ENCODE results near the gene OOSP2. TPM values are rescaled to one million over a fixed set of nuclear protein-coding genes. Genes with fewer than 3 reads are reported as not detected.

Gene OOSP2, protein sequence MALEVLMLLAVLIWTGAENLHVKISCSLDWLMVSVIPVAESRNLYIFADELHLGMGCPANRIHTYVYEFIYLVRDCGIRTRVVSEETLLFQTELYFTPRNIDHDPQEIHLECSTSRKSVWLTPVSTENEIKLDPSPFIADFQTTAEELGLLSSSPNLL
- total RNA-seq = not detected

- Histone ChIP-seq H3K27me3 (no peaks in the 10 kb centered on the region), H3K9me3 (no peaks in the 10 kb centered on the region), H3K36me3 (no peaks in the 10 kb centered on the region), H3K4me3 (no peak within 1 kb of the TSS), H3K27ac (no peak within 1 kb of the TSS), H3K4me1 (no peaks in the 10 kb centered on the region)
- intact Hi-C loops (cut with DNase I; ENCODE audit: low total_unique reads) = no loop called here
- no peak for DNase-seq (ENCODE audit: low spot score in 2 of 2)
- no peak for TF ChIP-seq POLR2AphosphoS5 (IDR thresholded peaks at IDR 0.05)
- TF ChIP-seq POLR2A (IDR thresholded peaks at IDR 0.05) = no peak
- no peak for TF ChIP-seq CTCF (IDR thresholded peaks at IDR 0.05)
Observed at GRCh38 chr11:60040109-60040508, at the start of gene OOSP2. OOSP2 (plus strand) TSS chr11:60040409; CDS start chr11:60040460, 51 bp downstream.

DNA sequence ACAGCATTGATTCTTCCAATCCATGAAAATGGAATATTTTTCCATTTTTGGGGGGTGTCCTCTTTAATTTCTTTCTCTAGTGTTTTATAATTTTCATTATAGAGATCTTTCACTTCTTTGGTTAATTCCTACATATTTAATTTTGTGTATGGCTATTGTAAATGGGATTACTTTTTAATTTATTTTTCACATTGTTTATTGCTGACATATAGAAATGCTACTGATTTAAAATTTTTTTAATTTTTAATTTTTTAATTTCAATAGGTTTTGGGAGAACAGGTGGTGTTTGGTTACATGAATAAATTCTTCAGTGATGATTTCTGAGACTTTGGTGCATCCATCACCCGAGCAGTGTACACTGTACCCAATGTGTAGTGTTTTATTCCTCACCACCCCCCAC, 49.8 kb upstream of the OOSP2 start:
- TF ChIP-seq POLR2A (IDR thresholded peaks at IDR 0.05) = no peak
- TF ChIP-seq CTCF (IDR thresholded peaks at IDR 0.05) = no peak
- no peak for TF ChIP-seq POLR2AphosphoS5 (IDR thresholded peaks at IDR 0.05)
- H3K4me3 ChIP-seq = no peak overlapping the region
- no peak for DNase-seq (ENCODE audit: low spot score in 2 of 2)
- H3K36me3 ChIP-seq = no peaks in the 10 kb centered on the region
- H3K9me3 ChIP-seq = peaks cover 0 to 8% of the 10 kb centered on the region in 2 donors
- no peak overlapping the region for H3K27ac ChIP-seq
- H3K4me1 ChIP-seq = no peaks in the 10 kb centered on the region
- intact Hi-C loops (cut with DNase I; ENCODE audit: low total_unique reads) = no loop called here
- no peaks in the 10 kb centered on the region for H3K27me3 ChIP-seq

DNA sequence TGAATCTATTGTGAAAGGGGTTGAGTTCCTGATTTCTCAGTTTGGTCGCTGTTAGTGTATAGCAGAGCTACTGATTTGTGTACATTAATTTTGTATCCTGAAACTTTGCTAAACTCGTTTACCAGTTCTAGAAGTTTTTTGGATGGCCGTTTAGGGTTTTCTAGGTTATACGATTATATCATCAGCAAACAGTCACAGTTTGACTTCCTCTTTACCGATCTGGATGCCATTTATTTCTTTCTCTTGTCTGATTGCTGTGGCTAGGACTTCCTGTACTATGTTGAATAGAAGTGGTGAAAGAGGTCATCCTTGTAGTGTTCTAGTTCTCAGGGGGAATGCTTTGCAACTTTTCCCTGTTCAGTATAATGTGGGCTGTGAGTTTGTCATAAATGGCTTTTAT, 47.8 kb upstream of the OOSP2 start:
- TF ChIP-seq CTCF (IDR thresholded peaks at IDR 0.05) (no peak), POLR2AphosphoS5 (IDR thresholded peaks at IDR 0.05) (no peak), POLR2A (IDR thresholded peaks at IDR 0.05) (no peak)

GRCh38 chr11:59997800-59998199, 42.4 kb upstream of the OOSP2 start:
- intact Hi-C loops (cut with DNase I; ENCODE audit: low total_unique reads) = no loop called here
- no peak for DNase-seq (ENCODE audit: low spot score in 2 of 2)
- TF ChIP-seq CTCF (IDR thresholded peaks at IDR 0.05) = no peak
- no peak for TF ChIP-seq POLR2AphosphoS5 (IDR thresholded peaks at IDR 0.05)
- TF ChIP-seq POLR2A (IDR thresholded peaks at IDR 0.05) = no peak
- Histone ChIP-seq H3K27me3 (no peaks in the 10 kb centered on the region), H3K9me3 (no peaks in the 10 kb centered on the region), H3K4me3 (no peak overlapping the region), H3K27ac (no peak overlapping the region), H3K4me1 (no peaks in the 10 kb centered on the region), H3K36me3 (no peaks in the 10 kb centered on the region)

More for the DNA sequence above, 47.8 kb upstream of the OOSP2 start:
- intact Hi-C loops (cut with DNase I; ENCODE audit: low total_unique reads) = no loop called here
- no peak for DNase-seq (ENCODE audit: low spot score in 2 of 2)
- Histone ChIP-seq H3K4me3 (no peak overlapping the region), H3K27me3 (no peaks in the 10 kb centered on the region), H3K27ac (no peak overlapping the region), H3K9me3 (peaks cover 0 to 8% of the 10 kb centered on the region in 2 donors), H3K4me1 (no peaks in the 10 kb centered on the region), H3K36me3 (no peaks in the 10 kb centered on the region)

DNA sequence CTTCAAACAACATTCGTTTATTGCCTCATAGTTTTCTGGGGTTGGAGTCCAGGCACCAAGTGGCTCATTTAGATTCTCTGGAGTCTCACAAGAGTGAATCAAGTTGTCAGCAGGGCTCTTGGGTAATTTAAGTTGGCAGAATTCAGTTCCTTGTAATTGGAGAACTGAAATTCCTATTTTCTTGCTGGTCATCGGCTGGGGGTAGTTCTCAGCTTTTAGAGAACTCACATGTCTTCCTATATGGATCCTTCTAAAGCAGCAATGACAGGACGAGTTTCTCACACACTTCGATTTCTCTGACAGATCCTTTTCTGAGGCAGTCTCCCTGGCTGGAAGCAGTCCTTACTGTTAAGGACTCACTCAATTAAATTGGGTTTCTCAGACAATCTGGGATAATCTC, 40.5 kb upstream of the OOSP2 start:
- H3K27ac ChIP-seq = no peak overlapping the region
- H3K9me3 ChIP-seq = no peaks in the 10 kb centered on the region
- H3K27me3 ChIP-seq = no peaks in the 10 kb centered on the region
- TF ChIP-seq CTCF (IDR thresholded peaks at IDR 0.05) (no peak), POLR2A (IDR thresholded peaks at IDR 0.05) (no peak), POLR2AphosphoS5 (IDR thresholded peaks at IDR 0.05) (no peak)
- DNase-seq (ENCODE audit: low spot score in 2 of 2) = no peak
- no peak overlapping the region for H3K4me3 ChIP-seq
- intact Hi-C loops (cut with DNase I; ENCODE audit: low total_unique reads) = no loop called here
- no peaks in the 10 kb centered on the region for H3K36me3 ChIP-seq
- H3K4me1 ChIP-seq = no peaks in the 10 kb centered on the region
